H9 (cell line): Measurements from ENCODE around the gene ZFAND3. TPM values are rescaled to one million over a fixed set of nuclear protein-coding genes. Genes with fewer than 3 reads are reported as not detected.
A peak's percentile ranks its signal among the peaks of the same experiment; 100 is the strongest.

Experiments used
- DNase-seq: peaks from one replicate; pipeline ENCODE4 v3.0.0-alpha.2; 2017
- H2AFZ ChIP-seq: one replicate; pipeline ENCODE4 v1.6.1; 2013; ENCODE audit warnings: mild to moderate bottlenecking, low read length, control low read depth, moderate library complexity
- H2AK5ac ChIP-seq: 2 replicates; pipeline ENCODE4 v1.6.1; 2013; ENCODE audit warnings: low read length, control low read depth, mixed read lengths; ENCODE audit not compliant: insufficient read length
- H2BK120ac ChIP-seq: one replicate; pipeline ENCODE4 v1.6.1; 2013; ENCODE audit warnings: low read depth, mild to moderate bottlenecking, low read length, control low read depth, inconsistent platforms; ENCODE audit not compliant: poor library complexity, severe bottlenecking
- H2BK12ac ChIP-seq: 2 replicates; pipeline ENCODE4 v1.6.1; 2013; ENCODE audit warnings: low read length, control low read depth, mixed read lengths, low read depth; ENCODE audit not compliant: insufficient read length
- H2BK15ac ChIP-seq: 2 replicates; pipeline ENCODE4 v1.6.1; 2013; ENCODE audit warnings: low read depth, low read length, control low read depth
- H2BK20ac ChIP-seq: one replicate; pipeline ENCODE4 v1.6.1; 2013; ENCODE audit warnings: low read depth, mild to moderate bottlenecking, low read length, control low read depth, inconsistent platforms; ENCODE audit not compliant: poor library complexity, severe bottlenecking
- H2BK5ac ChIP-seq: 2 replicates; pipeline ENCODE4 v1.6.1; 2013; ENCODE audit warnings: low read length, control low read depth, mixed read lengths; ENCODE audit not compliant: insufficient read length
- H3K14ac ChIP-seq: 2 replicates; pipeline ENCODE4 v1.6.1; 2013; ENCODE audit warnings: low read length, control low read depth; ENCODE audit not compliant: insufficient read depth
- H3K18ac ChIP-seq: 2 replicates; pipeline ENCODE4 v1.6.1; 2013; ENCODE audit warnings: low read depth, mild to moderate bottlenecking, mixed read lengths, low read length, control low read depth; ENCODE audit not compliant: insufficient read length
- H3K23ac ChIP-seq: 2 replicates; pipeline ENCODE4 v1.6.1; 2013; ENCODE audit warnings: low read length, control low read depth, mixed read lengths, low read depth; ENCODE audit not compliant: insufficient read length
- H3K23me2 ChIP-seq: 2 replicates; pipeline ENCODE4 v1.6.1; 2013; ENCODE audit warnings: low read depth, mild to moderate bottlenecking, mixed read lengths, low read length, control low read depth; ENCODE audit not compliant: insufficient read length, poor library complexity, severe bottlenecking
- H3K27ac ChIP-seq: 2 replicates; pipeline ENCODE4 v1.5.1; 2013; ENCODE audit warnings: low read length, control low read depth, mixed read lengths, low read depth; ENCODE audit not compliant: insufficient read length
- H3K27me3 ChIP-seq: 2 replicates; pipeline ENCODE4 v1.6.1; 2013; ENCODE audit warnings: low read length, control low read depth, inconsistent platforms; ENCODE audit not compliant: insufficient read depth
- H3K4ac ChIP-seq: 2 replicates; pipeline ENCODE4 v1.6.1; 2013; ENCODE audit warnings: low read depth, mild to moderate bottlenecking, control low read depth, inconsistent platforms, low read length, moderate library complexity
- H3K4me1 ChIP-seq: 2 replicates; pipeline ENCODE4 v1.6.1; 2013; ENCODE audit warnings: low read length, control low read depth, inconsistent platforms; ENCODE audit not compliant: insufficient read depth
- H3K4me2 ChIP-seq: 2 replicates; pipeline ENCODE4 v1.6.1; 2013; ENCODE audit warnings: low read length, control low read depth, mixed read lengths; ENCODE audit not compliant: insufficient read length, insufficient read depth
- H3K56ac ChIP-seq: 2 replicates; pipeline ENCODE4 v1.6.1; 2013; ENCODE audit warnings: low read depth, mild to moderate bottlenecking, mixed read lengths, low read length, control low read depth; ENCODE audit not compliant: insufficient read length
- H3K79me1 ChIP-seq: 2 replicates; pipeline ENCODE4 v1.6.1; 2013; ENCODE audit warnings: low read depth, mild to moderate bottlenecking, moderate library complexity, low read length, control low read depth, inconsistent platforms; ENCODE audit not compliant: insufficient read depth, poor library complexity, severe bottlenecking
- H3K79me2 ChIP-seq: 2 replicates; pipeline ENCODE4 v1.6.1; 2013; ENCODE audit warnings: low read length, control low read depth, inconsistent platforms; ENCODE audit not compliant: insufficient read depth
- H3K9ac ChIP-seq: 2 replicates; pipeline ENCODE4 v1.6.1; 2013; ENCODE audit warnings: low read length, control low read depth, mixed read lengths; ENCODE audit not compliant: insufficient read length; ENCODE audit errors: extremely low read depth
- H3K9me3 ChIP-seq: one replicate; pipeline ENCODE4 v1.6.1; 2013; ENCODE audit warnings: low read depth, low read length, inconsistent platforms; ENCODE audit not compliant: control insufficient read depth
- H3T11ph ChIP-seq: one replicate; pipeline ENCODE4 v1.6.1; 2013; ENCODE audit warnings: mild to moderate bottlenecking, low read length, control low read depth, inconsistent platforms
- H4K20me1 ChIP-seq: one replicate; pipeline ENCODE4 v1.6.1; 2013; ENCODE audit not compliant: control insufficient read depth, insufficient read length, insufficient read depth
- H4K5ac ChIP-seq: 2 replicates; pipeline ENCODE4 v1.6.1; 2013; ENCODE audit warnings: low read depth, mild to moderate bottlenecking, mixed read lengths, low read length, control low read depth; ENCODE audit not compliant: insufficient read length
- H4K8ac ChIP-seq: replicated peaks from 2 replicates; pipeline ENCODE4 v1.6.1; 2013; ENCODE audit warnings: low read length, control low read depth, mixed read lengths, low read depth; ENCODE audit not compliant: insufficient read length
- H4K91ac ChIP-seq: 2 replicates; pipeline ENCODE4 v1.6.1; 2013; ENCODE audit warnings: low read depth, mild to moderate bottlenecking, moderate library complexity, mixed read lengths, low read length, control low read depth; ENCODE audit not compliant: insufficient read length
- H3K27ac Mint-ChIP-seq, 3 experiments: 2 replicates in 2 of 3; 3 replicates in 1 of 3; pipeline ENCODE4 v1.8.0; 2020 to 2021; ENCODE audit warnings: mixed read lengths in 3 of 3, mild to moderate bottlenecking in 1 of 3, moderate library complexity in 1 of 3
- H3K27me3 Mint-ChIP-seq: 2 replicates; pipeline ENCODE4 v1.8.0; 2021; ENCODE audit warnings: low read depth, mild to moderate bottlenecking, moderate library complexity, mixed read lengths
- H3K36me3 Mint-ChIP-seq, 3 experiments: 2 replicates in 2 of 3; 3 replicates in 1 of 3; pipeline ENCODE4 v1.8.0; 2020 to 2021; ENCODE audit warnings: low read depth in 3 of 3, mixed read lengths in 3 of 3; ENCODE audit not compliant: insufficient read depth in 1 of 3
- H3K4me1 Mint-ChIP-seq, 2 experiments: 2 replicates each; pipeline ENCODE4 v1.8.0; 2020; ENCODE audit warnings: mixed read lengths in 2 of 2
- H3K4me3 Mint-ChIP-seq, 2 experiments: 2 replicates in 1 of 2; 3 replicates in 1 of 2; pipeline ENCODE4 v1.8.0; 2020 to 2021; ENCODE audit warnings: mild to moderate bottlenecking in 2 of 2, mixed read lengths in 2 of 2, moderate library complexity in 1 of 2
- H3K9me3 Mint-ChIP-seq, 2 experiments: 2 replicates in 1 of 2; 3 replicates in 1 of 2; pipeline ENCODE4 v1.8.0; 2020; ENCODE audit warnings: mild to moderate bottlenecking in 2 of 2, mixed read lengths in 2 of 2, moderate library complexity in 1 of 2
- WGBS: extraction: QIAGEN DNeasy Blood & Tissue Kit; methylation state at CpG from one replicate; pipeline ENCODE4 v1.1.7; 2013; ENCODE audit warnings: missing lambda C conversion rate, low lambda C conversion rate, mixed read lengths; ENCODE audit not compliant: insufficient read length; ENCODE audit errors: extremely low coverage; 5-methylcytosine and 5-hydroxymethylcytosine counted together
- total RNA-seq: library from RNA; stranded (reverse); gene quantifications from 2 replicates; pipeline ENCODE4 v1.2.1, GENCODE V29; 2021
- TF ChIP-seq, protein P1 (sequence below): fragments of 200-600 bp; sonication (generic); conservative IDR thresholded peaks from 3 replicates; pipeline ENCODE4 v1.8.0; 2021; ENCODE audit warnings: antibody characterized with exemption, mild to moderate bottlenecking

The ZFAND3 gene
- total RNA-seq, 1 experiment from 2014 or later, result 57.7 TPM

GRCh38 chr6:38166411-38167240 lies 347.1 kb downstream of the ZFAND3 start:
- Histone ChIP-seq H3K79me2 (no peaks in the 10 kb centered on the region), H3K4me2 (no peak overlapping the region), H4K8ac (no peak overlapping the region), H2AFZ (no peak overlapping the region), H4K91ac (no peak overlapping the region), H3K27me3 (no peaks in the 10 kb centered on the region), H2BK120ac (no peak overlapping the region), H2BK15ac (no peak overlapping the region), H3K9me3 (no peaks in the 10 kb centered on the region), H3K79me1 (no peaks in the 10 kb centered on the region), H3K56ac (no peak overlapping the region), H3K23me2 (no peaks in the 10 kb centered on the region), H3K14ac (peak overlapping the region; percentile 26; the same call in 1 of the 2 replicates), H3K4me1 (no peaks in the 10 kb centered on the region; the same call in 1 of the 2 replicates), H3K9ac (no peak overlapping the region), H4K20me1 (no peaks in the 10 kb centered on the region), H3K4ac (no peak overlapping the region), H3K18ac (peak overlapping the region; percentile 12), H2BK20ac (no peak overlapping the region), H2BK5ac (no peak overlapping the region), H3K27ac (no peak overlapping the region), H2BK12ac (no peak overlapping the region), H2AK5ac (no peak overlapping the region), H3T11ph (no peak overlapping the region), H4K5ac (no peak overlapping the region), H3K23ac (no peak overlapping the region)
- WGBS, result no CpG with 5 or more reads among the region's 32 CpGs
- TF ChIP-seq, protein P1, sequence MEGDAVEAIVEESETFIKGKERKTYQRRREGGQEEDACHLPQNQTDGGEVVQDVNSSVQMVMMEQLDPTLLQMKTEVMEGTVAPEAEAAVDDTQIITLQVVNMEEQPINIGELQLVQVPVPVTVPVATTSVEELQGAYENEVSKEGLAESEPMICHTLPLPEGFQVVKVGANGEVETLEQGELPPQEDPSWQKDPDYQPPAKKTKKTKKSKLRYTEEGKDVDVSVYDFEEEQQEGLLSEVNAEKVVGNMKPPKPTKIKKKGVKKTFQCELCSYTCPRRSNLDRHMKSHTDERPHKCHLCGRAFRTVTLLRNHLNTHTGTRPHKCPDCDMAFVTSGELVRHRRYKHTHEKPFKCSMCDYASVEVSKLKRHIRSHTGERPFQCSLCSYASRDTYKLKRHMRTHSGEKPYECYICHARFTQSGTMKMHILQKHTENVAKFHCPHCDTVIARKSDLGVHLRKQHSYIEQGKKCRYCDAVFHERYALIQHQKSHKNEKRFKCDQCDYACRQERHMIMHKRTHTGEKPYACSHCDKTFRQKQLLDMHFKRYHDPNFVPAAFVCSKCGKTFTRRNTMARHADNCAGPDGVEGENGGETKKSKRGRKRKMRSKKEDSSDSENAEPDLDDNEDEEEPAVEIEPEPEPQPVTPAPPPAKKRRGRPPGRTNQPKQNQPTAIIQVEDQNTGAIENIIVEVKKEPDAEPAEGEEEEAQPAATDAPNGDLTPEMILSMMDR, result no peak
- Mint-ChIP-seq H3K27me3 (no peaks in the 10 kb centered on the region; the same call in 1 of the 2 replicates), H3K4me1 (peaks cover 28 to 47% of the 10 kb centered on the region in 2 experiments), H3K9me3 (no peaks in the 10 kb centered on the region), H3K36me3 (peaks cover 0 to 2% (median under 1%) of the 10 kb centered on the region in 3 experiments; a peak in 3 of 7 replicates), H3K27ac (peak overlapping the region in 1 of 3 experiments; percentile 35; a peak in 3 of 7 replicates), H3K4me3 (no peak overlapping the region)
- no peak for DNase-seq
